GM12892 (cell line): Measurements from ENCODE around the gene PRDM15.

ENCODE experiments used
- POLR2A ChIP-seq: IDR thresholded peaks from 2 replicates; pipeline ENCODE4 v1.6.1; 2011; ENCODE audit warnings: low read depth, low read length, control low read depth
- POLR2AphosphoS5 ChIP-seq: IDR thresholded peaks from 2 replicates; pipeline ENCODE4 v1.6.1; 2011; ENCODE audit warnings: low read depth, low read length, control low read depth

DNA sequence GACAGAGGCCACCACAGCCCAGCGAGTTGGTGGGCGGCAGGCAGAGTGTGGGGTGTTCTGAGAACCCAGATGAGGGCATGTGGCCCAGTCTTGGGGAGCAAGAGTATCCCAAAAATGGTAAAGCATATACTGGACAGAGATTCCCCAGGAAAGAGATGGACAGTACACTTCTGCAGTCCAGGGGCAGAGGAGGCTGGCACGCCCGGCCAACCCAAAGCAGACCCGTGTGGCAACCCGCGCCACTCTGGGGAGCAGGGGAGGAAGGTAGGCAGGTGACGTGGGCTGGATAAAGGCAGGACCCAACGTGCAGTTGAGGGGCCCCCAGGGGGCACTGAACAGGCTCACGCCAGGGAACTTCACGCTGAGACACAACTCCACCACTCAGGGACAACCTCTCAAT lies 65.9 kb downstream of the PRDM15 start:
- no peak for TF ChIP-seq POLR2A
- no peak for TF ChIP-seq POLR2AphosphoS5
